GM12875 (cell line): ENCODE data around the gene AKT3.
"Not testable (repeated sequence)": the region's sequence is repeated elsewhere in the genome, so short reads cannot be mapped to it uniquely, and the experiment has no call there.

Source experiments
- H3K4me3 ChIP-seq: one replicate; pipeline ENCODE4 v1.5.1; 2011; ENCODE audit warnings: low read depth, low read length, control low read depth
- TF ChIP-seq, protein P1 (sequence below): IDR thresholded peaks from 2 replicates; pipeline ENCODE4 v1.5.1; 2011; ENCODE audit warnings: low read depth, mild to moderate bottlenecking, control low read depth, inconsistent platforms, low read length, moderate library complexity, borderline replicate concordance; ENCODE audit not compliant: insufficient read depth

AKT3 gene

GRCh38 chr1:243883551-243883950 lies 33.5 kb upstream of the AKT3 start:
- H3K4me3 ChIP-seq = no peak overlapping the region
- TF ChIP-seq, protein P1, sequence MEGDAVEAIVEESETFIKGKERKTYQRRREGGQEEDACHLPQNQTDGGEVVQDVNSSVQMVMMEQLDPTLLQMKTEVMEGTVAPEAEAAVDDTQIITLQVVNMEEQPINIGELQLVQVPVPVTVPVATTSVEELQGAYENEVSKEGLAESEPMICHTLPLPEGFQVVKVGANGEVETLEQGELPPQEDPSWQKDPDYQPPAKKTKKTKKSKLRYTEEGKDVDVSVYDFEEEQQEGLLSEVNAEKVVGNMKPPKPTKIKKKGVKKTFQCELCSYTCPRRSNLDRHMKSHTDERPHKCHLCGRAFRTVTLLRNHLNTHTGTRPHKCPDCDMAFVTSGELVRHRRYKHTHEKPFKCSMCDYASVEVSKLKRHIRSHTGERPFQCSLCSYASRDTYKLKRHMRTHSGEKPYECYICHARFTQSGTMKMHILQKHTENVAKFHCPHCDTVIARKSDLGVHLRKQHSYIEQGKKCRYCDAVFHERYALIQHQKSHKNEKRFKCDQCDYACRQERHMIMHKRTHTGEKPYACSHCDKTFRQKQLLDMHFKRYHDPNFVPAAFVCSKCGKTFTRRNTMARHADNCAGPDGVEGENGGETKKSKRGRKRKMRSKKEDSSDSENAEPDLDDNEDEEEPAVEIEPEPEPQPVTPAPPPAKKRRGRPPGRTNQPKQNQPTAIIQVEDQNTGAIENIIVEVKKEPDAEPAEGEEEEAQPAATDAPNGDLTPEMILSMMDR = no peak

- TF ChIP-seq, protein P1 = no peak
- H3K4me3 ChIP-seq = no peak overlapping the region
Observed at GRCh38 chr1:243882276-243882675, 32.2 kb upstream of the AKT3 start.

GRCh38 chr1:243877058-243877457 lies 27.0 kb upstream of the AKT3 start:
- H3K4me3 ChIP-seq = not testable (repeated sequence)

GRCh38 chr1:243855616-243856318 lies 5.7 kb upstream of the AKT3 start:
- TF ChIP-seq, protein P1 = no peak
- no peak overlapping the region for H3K4me3 ChIP-seq

- TF ChIP-seq, protein P1 = no peak
- H3K4me3 ChIP-seq = peak overlapping the region; percentile 82
Observed at GRCh38 chr1:243851765-243852164, 1.7 kb upstream of the AKT3 start.

- H3K4me3 ChIP-seq = peak overlapping the region; percentile 82
- TF ChIP-seq, protein P1 = no peak
Observed at GRCh38 chr1:243851257-243851756, 1.3 kb upstream of the AKT3 start.

DNA sequence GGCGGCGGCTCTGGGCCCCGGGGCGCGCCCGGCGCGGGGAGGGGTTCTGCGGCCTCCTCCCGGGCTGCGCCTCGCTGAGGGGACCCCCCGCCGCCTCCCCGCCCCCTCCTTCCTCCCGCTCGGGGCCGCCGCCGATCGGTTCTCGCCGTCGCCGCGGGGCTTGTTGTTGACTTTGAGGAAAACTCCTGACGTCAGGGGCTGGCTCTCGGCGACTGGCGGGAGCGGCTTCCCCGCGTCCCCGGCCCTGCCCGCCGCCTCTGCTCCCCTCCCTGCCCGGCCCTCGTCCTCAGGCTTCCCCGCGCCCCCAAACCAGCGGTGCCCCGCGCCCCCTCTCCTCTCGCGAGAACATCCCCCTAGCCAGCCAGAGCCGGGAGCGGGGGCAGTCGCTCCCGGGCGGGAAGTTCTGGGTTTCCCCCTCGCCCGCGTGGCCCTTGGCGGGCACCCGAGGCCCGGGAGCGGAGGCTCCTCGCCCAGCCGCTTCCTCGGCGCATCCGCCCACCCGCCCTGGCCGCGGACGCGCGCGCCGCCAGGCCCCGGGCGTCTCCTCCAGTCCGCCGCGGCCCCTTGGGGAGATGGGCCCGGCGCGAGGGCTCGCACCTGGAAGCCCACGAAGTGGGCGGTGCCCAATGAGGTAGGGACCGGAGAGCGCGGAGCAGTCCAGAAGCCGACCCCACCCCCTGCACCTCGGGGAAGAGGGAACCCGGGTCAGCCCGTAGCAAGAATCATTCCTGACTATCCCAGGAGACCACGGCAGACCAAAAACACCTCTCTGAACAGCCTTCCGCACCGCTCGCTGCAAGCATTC lies 611 bp upstream of the AKT3 start:
- TF ChIP-seq, protein P1 = no peak
- peak overlapping the region; percentile 82 for H3K4me3 ChIP-seq
